WTC11 (cell line): ENCODE data around the gene L3HYPDH.

Experiments
- ATF1 ChIP-seq: sonication (generic); formaldehyde crosslinking; IDR thresholded peaks from 2 replicates; pipeline ENCODE4 v1.8.1; 2023; ENCODE audit warnings: mild to moderate bottlenecking, moderate library complexity, missing genetic modification reagents
- ATF6 ChIP-seq: sonication (generic); formaldehyde crosslinking; IDR thresholded peaks from 2 replicates; pipeline ENCODE4 v1.8.1; 2023; ENCODE audit warnings: mild to moderate bottlenecking, missing genetic modification reagents
- CTCF ChIP-seq: fragments of 200-600 bp; IDR thresholded peaks from 2 replicates; pipeline ENCODE4 v1.8.0; 2022; ENCODE audit warnings: antibody characterized with exemption
- ETV6 ChIP-seq: sonication (generic); formaldehyde crosslinking; IDR thresholded peaks from 2 replicates; pipeline ENCODE4 v1.8.1; 2022; ENCODE audit warnings: mild to moderate bottlenecking, missing genetic modification reagents
- IRF2 ChIP-seq: sonication (generic); formaldehyde crosslinking; IDR thresholded peaks from 2 replicates; pipeline ENCODE4 v1.8.0; 2022; ENCODE audit warnings: low read depth, missing genetic modification reagents, borderline replicate concordance
- MAX ChIP-seq: sonication (generic); formaldehyde crosslinking; IDR thresholded peaks from 2 replicates; pipeline ENCODE4 v1.8.0; 2022; ENCODE audit warnings: mild to moderate bottlenecking, missing genetic modification reagents
- NFYB ChIP-seq: sonication (generic); formaldehyde crosslinking; conservative IDR thresholded peaks from 2 replicates; pipeline ENCODE4 v1.8.0; 2022; ENCODE audit warnings: low read depth, missing genetic modification reagents
- SMAD3 ChIP-seq: sonication (generic); formaldehyde crosslinking; IDR thresholded peaks from 2 replicates; pipeline ENCODE4 v1.8.0; 2022; ENCODE audit warnings: missing genetic modification reagents, mild to moderate bottlenecking, borderline replicate concordance
- SP1 ChIP-seq: sonication (generic); formaldehyde crosslinking; conservative IDR thresholded peaks from 2 replicates; pipeline ENCODE4 v1.8.1; 2022; ENCODE audit warnings: missing genetic modification reagents
- TCF7 ChIP-seq: sonication (generic); formaldehyde crosslinking; IDR thresholded peaks from 2 replicates; pipeline ENCODE4 v1.8.0; 2022; ENCODE audit warnings: mild to moderate bottlenecking, low read depth, missing genetic modification reagents, moderate library complexity
- USF2 ChIP-seq: sonication (generic); formaldehyde crosslinking; IDR thresholded peaks from 2 replicates; pipeline ENCODE4 v1.8.1; 2023; ENCODE audit warnings: mild to moderate bottlenecking, missing genetic modification reagents, moderate library complexity
- ZBTB43 ChIP-seq: sonication (generic); formaldehyde crosslinking; IDR thresholded peaks from 2 replicates; pipeline ENCODE4 v1.8.1; 2023; ENCODE audit warnings: mild to moderate bottlenecking, missing genetic modification reagents
- ZNF121 ChIP-seq: sonication (generic); formaldehyde crosslinking; IDR thresholded peaks from 2 replicates; pipeline ENCODE4 v1.8.0; 2023; ENCODE audit warnings: missing genetic modification reagents
- ZNF232 ChIP-seq: sonication (generic); formaldehyde crosslinking; IDR thresholded peaks from 2 replicates; pipeline ENCODE4 v1.8.0; 2022; ENCODE audit warnings: mild to moderate bottlenecking, missing genetic modification reagents

GRCh38 chr14:59520224-59520623 lies 36.0 kb upstream of the L3HYPDH start:
- TF ChIP-seq CTCF (no peak), ZNF121 (CRISPR knock-in tag) (no peak), ATF6 (CRISPR knock-in tag) (no peak), NFYB (CRISPR knock-in tag) (no peak), ATF1 (CRISPR knock-in tag) (no peak), SP1 (no peak), SMAD3 (no peak), IRF2 (CRISPR knock-in tag) (no peak), USF2 (CRISPR knock-in tag) (no peak), ETV6 (CRISPR knock-in tag) (no peak), ZNF232 (CRISPR knock-in tag) (no peak), ZBTB43 (CRISPR knock-in tag) (no peak), TCF7 (CRISPR knock-in tag) (no peak), MAX (no peak)
